HG02973 (cell line): Measurements from ENCODE around the gene TCFL5.

Experiments used
- ATAC-seq: cut with Tn5 transposase; IDR thresholded peaks from one replicate; pipeline ENCODE4 v1.9.1; 2021; ENCODE audit warnings: moderate library complexity; ENCODE audit not compliant: unreplicated experiment

The TCFL5 gene

DNA sequence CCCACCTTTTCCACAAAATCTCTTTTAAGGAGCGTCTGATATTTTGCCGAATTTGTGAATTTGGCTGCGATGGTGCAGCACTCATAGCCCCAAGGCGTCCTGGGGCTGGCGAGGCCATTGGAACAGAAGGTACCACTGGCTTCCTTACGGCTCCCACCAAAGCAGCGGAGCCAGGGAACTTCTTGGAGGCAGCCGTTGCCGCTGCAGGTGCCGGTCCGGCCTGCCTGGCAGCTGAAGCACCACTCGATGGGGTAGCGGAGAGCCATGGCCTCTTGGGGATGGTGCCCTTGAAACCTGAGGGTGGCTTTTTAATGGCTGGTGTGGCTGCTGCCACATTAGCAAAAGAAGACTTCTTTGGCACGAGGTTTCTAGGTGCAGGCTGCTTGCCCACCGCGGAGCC is 34.9 kb upstream of the TCFL5 start:
- ATAC-seq, result no peak

DNA sequence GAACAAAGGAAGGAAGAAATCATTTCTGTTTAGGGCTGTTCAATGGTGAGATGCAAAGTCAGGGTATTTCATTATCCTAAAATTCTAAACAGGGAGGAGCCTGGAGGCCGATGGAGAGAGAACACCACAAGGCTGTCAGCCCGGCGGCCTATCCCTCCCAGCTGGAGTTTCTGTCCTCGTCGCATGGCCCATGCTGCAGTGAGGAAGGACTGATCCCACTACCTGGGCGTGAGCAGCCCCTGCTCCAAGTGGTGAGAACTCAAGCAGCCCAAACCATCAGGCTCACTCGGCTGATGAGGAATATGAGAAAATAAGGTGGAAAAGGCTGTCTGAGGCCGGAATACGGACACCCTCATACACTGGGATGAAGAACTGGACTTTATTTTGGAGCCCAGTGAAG is 33.9 kb upstream of the TCFL5 start:
- ATAC-seq, result no peak

DNA sequence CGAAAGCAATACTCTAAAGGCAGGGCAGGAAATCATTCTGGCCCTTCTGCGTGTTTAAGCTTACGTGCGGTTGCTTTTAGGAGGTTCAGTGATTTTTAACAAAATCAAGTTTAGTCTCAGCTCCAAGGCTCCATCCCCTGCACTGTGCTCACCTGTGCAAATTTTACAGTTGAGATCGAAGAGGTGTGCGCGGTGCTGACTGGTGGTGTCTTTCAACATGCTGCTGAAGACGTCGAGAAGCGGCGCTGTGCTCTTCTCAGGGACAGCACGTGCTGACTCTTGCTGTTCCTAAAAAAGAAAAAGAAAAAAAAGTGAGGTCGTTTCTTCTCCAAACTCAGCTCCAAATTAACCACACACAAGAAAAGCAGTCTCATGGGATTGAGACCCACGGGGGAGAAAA is 32.6 kb upstream of the TCFL5 start:
- ATAC-seq, result no peak

DNA sequence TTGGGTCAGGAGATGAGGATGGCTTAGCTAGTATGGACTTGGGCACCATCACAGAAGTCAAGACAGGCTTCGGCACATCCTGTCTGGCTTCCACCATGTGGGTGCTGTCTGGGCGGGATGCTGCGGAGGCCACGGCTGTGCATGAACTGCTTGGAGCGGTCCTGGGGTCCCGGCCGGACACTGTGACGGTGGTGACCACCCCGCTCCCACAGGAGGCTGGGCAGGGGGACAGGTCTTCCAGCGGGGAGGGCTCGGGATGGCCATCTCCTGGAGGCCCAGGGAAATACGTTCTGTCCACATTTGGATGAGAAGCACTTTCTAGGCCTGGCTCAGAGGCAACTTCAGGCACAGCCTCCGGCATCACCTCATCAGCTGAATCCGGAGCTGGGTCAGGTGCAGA is 32.1 kb upstream of the TCFL5 start:
- no peak for ATAC-seq

DNA sequence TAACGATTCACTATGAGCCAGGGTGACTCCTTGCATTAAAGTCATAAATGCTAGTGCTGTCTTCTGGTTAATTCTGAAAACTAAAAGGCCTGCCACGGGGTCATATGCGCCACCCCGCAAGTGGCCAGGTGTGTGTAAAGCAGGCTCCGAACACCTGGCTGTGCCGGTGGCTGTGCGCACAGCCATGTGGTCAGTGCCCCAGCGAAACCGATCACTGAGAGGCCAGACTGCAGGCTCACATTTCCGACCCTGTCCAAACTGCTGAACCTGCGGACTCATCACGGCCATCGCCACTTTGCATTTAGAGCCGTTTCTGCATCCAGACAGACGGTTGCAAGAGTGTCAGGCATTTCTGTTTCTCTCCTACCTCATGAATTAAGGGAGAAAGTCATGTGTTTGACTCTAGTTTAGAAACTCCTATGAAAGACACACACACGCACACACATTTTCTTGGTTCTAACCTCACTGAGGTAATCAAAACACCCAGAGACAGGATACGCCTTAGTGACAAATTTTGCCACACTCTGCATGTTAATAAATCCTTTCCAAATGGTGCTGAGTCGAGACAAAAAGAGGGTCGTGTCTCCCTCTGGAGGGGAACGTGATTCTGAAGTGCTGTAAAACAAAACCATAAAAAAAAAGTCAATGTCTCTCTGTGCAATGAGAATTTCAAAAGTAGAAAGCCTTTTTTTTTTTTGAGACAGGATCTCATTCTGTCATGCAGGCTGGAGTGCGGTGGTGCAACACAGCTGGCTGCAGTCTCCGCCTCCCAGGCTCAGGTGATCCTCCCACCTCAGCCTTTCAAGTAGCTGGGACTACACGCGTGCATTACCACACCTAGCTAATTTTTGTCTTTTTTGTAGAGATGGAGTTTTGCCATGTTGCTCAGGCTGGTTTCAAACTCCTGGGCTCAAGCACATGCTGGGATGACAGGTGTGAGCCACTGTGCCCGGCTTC is 31.0 kb upstream of the TCFL5 start:
- ATAC-seq, result no peak

DNA sequence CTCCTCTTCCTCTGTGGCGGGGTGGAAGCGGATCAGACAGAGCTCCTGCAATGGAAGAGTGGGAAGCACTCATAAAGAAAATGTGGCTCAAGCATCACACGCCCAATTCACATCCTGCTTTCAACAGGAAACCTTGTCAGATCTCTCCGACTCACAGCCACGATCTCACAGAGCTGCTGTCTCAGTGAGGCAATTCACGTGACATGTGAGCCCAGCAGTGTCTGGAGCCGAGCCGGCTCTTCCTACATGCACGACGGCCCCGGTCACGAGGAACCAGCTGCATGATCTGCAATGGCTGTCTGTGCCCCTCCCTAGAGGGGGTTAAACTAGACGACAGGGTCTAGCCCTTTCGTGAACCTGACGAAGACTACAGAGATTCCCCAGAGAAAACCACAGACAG is 29.5 kb upstream of the TCFL5 start:
- ATAC-seq, result no peak

DNA sequence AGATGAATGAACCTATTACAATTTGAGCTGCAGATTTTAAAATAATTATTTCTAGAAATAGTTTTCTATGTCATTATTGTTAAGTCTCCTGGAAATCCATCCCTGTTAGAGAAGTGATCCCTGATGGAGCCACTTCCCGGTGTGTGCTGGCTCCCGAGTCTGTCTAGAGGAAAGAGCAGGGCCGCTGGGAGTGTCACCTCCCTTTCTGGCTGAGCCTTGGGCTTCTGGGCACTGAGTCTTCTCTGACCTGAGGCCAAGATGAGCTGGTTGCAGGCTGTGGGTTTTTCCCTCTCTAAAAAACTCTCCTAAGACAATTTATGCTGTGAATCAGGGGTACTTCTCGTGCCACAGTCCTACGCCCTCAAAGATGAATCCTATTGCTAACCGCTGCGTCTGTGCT is 28.8 kb upstream of the TCFL5 start:
- no peak for ATAC-seq

DNA sequence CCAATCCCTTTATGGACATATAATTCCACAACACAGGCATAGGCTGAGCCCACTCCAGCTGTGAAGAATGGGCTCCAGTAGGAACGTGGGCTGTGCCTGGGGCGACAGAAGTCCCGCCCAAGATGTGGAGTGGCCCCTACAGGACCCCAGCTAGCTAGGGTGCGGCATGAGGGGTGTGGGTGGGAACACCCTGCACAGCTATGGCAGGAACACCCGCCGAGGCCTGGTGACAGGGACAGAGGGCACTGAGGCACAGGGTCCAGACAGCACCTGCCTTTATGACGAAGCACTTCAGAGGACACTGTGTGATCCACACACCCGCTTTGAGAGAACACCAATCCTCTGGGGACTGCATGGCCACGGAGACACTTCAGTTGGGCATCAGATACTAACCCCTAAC is 28.2 kb upstream of the TCFL5 start:
- ATAC-seq, result no peak

DNA sequence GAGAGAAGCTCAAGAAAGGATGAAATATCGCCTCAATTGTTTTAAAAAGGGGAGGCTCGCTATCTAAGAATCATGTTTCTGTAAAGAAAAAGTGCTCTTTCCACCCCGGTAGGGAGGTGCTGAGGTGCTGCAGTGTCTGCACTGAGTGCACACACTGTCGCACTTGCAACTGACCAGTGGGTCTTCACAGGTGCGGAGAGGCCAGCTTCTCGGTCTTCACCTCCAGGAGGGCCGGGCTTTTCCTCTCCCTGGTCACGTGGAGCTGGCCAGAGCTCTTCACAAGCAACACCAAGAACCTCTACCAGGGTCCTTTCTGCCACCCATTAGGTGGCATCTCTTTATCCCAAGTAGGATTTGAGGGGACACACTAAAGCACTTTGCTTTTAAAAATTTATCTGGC is 27.8 kb upstream of the TCFL5 start:
- no peak for ATAC-seq

DNA sequence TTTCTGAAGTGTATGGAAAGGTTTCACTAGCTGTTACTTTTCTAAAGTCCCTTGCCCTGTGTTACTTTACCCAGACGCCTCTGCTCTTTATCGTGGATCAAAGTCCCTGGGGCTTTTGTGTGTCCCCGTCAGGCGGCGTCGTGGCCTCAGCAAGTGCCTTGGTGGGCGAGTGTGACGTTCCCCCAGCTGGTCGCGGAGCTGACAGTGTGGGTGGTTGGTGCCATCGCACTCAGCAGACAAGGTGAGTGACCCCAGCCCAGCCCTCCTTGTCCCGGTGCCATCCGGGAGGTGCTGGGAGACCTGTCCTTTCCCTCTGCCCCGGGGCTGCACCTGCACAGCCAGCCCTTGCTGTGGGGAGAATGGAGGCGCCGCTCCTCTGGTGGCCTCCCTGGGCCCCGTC is 27.3 kb upstream of the TCFL5 start:
- no peak for ATAC-seq

DNA sequence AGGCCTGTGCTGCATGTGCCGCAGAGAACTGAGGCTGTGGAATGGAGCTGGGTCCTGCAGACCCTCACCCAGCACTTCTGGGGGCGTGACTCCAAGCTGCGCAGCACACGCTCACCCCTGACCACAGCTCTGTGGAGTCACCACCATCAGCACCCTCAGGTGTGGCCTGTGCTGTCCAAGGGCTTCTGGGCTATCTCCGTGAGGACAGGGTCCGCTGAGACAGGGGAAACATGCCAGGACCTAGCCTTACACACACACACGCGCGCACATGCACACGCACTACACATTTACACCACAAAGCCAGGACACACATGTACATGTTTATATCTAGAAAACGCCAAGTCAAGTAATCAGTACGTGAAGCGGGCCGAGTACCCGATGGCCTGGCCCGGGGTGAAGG is 26.8 kb upstream of the TCFL5 start:
- no peak for ATAC-seq

DNA sequence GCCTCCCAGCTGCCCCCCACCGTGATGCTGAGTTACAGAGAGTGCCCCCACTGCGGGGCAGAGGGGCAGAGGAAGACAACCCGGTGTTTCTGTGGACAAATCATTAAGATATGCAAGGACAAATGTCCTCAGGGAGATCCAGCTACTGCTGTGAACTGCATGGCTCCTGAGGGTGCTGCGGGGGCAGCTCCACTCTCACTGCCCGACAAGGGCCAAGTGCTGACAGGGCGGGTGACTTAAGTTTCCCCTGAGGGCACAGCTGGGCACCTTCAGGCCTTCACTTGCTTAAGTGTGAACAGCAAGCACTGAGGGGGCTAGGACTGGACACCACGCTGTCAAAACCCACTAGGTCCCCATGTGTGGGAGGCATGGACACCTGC is 26.2 kb upstream of the TCFL5 start:
- ATAC-seq, result no peak

DNA sequence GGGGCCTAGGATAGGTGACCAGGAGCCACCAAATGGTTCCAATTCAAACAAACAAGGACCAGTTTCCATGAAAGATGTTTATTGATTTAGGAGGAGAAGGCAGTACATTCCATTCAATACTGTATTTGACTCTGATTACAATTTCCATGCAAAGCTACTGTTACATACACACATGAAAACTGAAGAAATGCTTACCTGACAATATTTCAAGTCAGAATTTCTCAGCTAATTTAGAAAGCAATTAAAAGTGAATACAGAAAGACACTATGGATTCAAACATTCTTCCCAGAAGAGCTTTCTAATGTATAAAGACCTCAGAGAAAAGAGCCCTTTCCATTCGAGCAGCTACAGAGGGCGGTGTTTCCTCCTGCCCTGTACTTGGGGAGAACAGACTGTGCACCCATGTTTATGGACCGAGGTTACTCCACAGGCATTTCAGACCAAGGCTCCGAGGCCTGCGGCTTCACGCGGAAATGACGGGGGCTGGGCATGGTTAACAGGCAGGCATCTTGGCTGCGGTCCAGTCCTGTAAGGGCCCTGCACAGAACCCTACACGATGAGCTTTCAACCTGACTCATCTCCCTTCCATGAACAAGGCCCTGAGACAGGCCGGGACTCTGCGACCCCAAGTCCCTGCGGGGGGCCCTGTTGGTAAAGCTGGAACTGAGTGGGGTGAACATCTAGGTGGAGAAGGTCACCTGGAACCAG is 25.7 kb upstream of the TCFL5 start:
- no peak for ATAC-seq

DNA sequence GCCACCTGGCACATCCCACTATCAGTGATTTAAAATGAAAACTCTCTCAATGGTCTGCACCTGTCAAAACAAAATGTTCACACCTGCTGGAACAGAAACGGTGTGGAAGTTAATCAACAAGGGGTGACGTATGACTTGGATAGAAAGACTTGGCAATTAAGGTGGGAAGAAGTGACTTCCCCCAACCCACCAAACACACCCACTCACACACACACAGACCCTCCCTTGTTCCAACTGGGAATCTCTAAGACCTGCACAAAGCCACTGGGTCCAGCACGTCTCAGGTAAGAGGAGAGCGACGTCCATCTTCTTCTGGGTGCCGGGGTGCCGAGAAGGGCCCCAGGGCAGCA is 25.1 kb upstream of the TCFL5 start:
- ATAC-seq, result no peak

DNA sequence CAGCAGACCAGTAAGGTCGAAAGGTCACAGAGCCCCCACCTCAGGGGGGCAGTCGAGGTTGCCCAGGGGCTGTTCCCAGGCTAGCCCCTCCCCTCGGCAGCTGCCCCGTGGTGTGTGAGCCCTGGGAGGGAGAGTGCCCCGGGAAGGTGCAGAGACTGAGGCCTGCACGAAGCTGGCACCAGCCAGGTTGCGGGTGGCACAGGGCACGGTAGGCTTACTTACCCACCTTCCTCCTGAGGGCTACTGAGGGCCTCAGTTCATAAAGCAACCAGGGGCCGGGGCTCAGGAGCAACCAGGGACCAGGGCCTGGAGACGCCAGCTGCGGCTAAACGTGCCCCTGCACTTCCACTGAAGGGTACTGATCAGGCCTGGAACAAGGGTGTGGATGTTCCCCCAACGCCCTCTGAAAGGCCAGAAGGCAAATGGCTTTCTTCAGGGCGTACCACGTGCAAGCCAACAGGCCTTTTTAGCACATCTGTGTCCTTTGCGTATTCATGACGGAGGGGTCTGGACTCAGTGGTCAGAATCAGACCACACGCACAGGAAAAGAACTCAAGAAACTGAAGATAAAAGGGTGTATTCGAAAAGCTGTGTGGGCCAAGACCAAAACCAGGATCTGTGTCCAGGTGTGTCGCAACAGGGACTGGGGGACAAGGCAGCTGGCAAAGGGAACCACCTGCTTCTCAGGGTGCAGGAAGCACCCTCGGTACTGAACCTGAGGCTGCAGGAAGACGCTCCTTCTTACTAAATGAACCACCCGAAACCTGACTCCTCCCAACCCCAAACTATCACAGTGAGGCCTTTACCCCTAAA is 24.5 kb upstream of the TCFL5 start:
- ATAC-seq, result no peak

DNA sequence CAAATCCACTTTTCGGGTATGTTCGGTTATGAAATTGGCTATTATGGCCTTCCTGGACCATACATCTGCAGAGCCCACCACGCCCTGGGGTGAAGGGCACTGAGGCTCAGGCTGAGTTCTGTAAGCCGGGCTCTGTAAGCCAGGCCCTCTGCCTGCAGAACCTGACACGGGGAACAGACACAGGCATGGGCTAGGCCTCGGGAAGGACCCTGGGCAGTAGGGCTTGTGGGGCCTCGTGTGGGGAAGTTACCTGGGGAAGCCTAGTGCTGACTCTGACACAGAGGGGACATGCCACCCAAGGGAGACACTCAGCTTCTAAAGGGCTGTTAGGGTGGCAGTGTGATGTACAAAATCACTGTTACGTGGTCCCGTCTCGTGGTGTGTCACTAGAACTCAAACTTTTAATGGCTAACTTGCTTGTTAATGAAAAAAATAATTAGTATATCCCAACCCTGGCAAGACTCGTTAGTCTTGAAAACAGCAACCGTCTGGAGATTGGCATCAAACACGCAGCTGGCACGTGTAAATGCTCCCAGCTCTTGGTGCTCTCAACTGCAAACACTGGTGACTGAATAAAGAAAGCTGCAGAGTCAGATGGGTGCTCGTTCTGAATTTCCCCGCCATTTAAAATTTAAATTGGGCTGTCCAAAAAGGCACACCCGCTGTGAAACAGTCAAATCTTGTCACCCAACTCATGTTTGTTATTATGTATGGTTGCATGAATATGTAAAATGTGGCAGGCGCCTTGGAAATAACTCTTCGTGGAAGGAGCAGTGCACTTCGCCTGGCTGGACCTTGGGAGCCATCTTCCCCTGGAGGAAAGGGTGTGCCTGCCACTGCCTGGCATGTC is 23.6 kb upstream of the TCFL5 start:
- no peak for ATAC-seq

DNA sequence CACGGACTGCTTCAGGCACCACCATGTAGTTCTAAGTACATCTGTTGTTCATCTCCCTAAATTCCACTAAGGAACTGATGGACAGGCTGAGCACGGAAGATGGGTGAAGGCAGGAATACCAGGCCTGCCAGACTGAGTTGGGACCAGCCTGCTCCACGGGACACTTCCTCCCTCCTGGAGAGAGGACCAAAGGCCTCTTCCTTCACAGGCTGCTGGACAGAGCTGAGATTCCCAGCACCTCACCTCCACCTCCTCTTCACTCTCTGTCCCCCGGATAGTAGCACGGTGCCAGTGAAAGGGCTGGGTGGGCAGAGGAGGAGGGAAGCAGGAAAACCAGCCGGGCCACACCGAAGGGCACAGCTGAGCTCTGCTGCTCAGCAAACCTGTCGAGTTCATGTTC is 22.9 kb upstream of the TCFL5 start:
- ATAC-seq, result no peak

DNA sequence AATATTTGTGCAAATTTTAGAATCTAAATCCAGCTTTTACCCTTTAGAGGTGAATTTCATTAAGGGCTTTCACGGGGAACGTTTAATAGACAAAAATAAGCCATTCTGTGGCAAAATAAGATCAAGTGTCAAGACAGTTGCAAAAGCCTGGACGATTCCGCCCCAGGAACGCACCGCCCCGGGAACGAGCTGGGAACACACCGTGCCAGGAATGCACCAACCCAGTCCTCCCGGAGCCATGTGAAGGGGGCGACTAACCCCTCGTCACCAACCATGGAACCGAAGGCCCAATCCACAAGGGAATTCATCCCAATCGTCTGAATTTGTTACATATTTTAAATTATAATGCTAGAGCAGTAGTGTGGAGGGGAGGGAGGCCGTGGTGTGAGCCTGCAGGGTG is 20.8 kb upstream of the TCFL5 start:
- no peak for ATAC-seq

DNA sequence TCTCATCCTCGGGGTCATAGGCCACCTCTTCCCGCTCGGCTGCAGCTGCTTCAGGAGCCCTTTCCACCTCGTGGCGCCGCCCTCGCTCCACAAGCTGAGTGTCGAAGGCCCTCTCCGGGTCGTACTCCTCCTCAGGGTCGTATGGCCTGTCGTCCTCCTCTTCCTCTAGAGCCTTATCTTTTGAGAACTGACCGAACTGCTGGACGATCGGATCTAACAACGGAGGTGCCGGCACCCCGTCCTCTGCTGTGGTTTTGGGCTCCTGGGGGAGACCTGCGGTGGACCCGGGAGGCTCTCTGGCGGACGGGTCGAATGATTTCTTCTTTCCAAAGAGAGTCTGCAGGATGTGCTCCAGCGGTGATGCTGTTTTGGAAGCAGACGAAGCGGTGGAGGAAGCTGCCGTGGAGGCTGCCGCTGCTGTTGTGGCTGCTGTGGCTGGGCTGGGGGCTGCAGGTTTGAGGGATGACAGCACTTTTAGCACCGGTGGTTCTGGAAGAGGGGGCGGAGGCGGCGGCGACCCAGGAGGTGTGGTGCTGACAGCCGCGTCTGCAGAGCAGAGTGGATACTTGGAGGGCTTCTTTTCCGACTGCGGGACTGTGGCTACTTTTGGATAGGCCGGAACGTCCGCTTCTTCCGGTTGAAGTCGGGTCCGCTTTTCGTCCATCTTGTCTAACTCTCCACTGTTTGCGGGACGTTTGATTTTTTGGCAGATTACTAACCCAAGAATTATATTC is 20.2 kb upstream of the TCFL5 start:
- ATAC-seq, result no peak
